ENCODE measurements around the gene TBCK. TPM values are rescaled to one million over a fixed set of nuclear protein-coding genes. Genes with fewer than 3 reads are reported as not detected.

Gene TBCK
- total RNA-seq, 1 donor from 2014 or later, result 32.8 TPM

DNA sequence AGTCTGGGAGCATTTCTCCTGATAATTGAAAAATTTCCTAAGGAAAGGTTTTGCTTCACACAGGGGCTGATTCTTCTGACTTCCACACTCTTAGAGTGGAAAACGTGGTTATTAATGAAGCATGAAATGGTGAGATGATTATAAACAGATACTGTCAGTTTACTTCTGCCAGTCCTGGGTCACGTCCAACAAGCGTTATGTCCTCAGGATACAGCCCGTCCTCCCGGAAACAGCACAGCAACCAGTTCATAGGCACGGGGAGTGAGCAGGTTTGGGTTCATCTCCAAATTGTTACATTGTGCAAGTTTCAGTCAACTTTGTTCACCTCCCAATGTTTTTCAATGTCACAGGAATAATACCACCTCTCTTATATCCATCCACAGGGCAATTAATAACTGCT lies 321.9 kb downstream of the TBCK start:
- intact Hi-C loops (cut with micrococcal nuclease), result no loop called here

DNA sequence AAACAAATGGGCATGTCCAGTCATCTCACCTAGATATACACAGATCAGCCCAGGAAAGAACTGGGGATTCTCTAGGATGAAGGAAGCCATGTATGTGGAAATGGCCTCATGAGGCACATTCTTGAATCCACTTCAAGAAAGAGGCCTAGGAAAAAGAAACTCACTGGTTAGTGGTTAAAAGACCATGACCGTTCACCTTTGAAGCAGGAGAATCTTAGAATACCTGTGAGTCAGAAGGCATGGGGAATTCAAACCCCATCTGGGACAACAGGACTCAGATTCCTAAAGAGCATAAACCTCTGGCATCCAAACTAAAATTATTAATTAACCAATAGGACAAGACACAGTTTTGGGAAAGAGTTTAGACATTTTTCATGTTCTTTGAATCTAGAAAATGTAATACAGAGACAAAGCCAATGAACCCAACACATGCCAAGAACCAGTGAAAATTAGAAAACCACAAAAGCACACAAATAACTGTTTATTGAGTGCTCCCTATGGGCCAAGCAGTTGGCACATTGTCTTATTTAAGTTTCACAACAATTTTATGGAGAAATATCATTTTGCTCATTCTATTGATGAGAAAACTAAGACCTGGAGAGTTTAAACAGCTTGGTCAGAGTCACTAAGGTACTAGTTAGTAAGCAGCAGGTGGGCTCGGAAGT lies 323.2 kb downstream of the TBCK start:
- intact Hi-C loops (cut with micrococcal nuclease), result no loop called here

DNA sequence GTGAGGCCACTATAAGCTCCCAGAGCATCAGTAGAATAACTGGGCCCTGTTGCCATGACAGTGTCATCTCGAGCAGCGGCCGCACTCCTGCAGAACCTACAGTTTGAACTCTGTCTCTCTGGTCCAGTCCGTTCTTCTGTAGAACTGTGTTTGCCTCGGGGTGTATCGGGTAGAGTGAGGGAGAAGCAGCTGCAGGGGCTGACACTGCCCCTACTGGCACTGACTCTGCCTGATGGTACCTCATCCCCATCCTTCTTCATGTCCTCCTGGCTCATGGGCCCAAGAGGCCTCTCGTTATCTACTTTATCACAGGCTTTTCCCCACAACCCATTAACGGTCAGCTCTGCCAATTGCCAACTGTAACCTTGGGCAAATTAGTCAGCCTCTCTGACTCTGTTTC lies 324.3 kb downstream of the TBCK start:
- intact Hi-C loops (cut with micrococcal nuclease), result no loop called here

Other genes starting within 250 kb of the TBCK start
- 49.8 and 50.8 TPM in 2 replicates for gene AIMP1, start 341 bp upstream of the TBCK start, total RNA-seq
- not detected in 2 replicates for gene GIMD1, start 52.6 kb upstream of the TBCK start, total RNA-seq

Measured in T-helper 2 cell treated with Interferon-gamma antibody and Interleukin-4, amounts not matched to agents 100 ng/mL and 5 ng/mL, for 36 hours (primary cell).